IPS-18a (cell line): ENCODE data around the gene HUNK.

Experiments
- H3K27ac ChIP-seq: one replicate; pipeline ENCODE4 v1.5.1; 2013; ENCODE audit warnings: low read length
- H3K27me3 ChIP-seq: one replicate; pipeline ENCODE4 v1.6.1; 2013; ENCODE audit warnings: mild to moderate bottlenecking, low read length; ENCODE audit not compliant: control insufficient read depth, insufficient read depth
- H3K36me3 ChIP-seq: one replicate; pipeline ENCODE4 v1.6.1; 2013; ENCODE audit warnings: low read depth, low read length; ENCODE audit not compliant: control insufficient read depth
- H3K4me1 ChIP-seq: one replicate; pipeline ENCODE4 v1.6.1; 2013; ENCODE audit warnings: low read depth, low read length; ENCODE audit not compliant: control insufficient read depth
- H3K4me3 ChIP-seq: one replicate; pipeline ENCODE4 v1.5.1; 2013; ENCODE audit warnings: low read length
- H3K9ac ChIP-seq: one replicate; pipeline ENCODE4 v1.6.1; 2013; ENCODE audit warnings: mild to moderate bottlenecking, low read length, moderate library complexity
- H3K9me3 ChIP-seq: one replicate; pipeline ENCODE4 v1.6.1; 2013; ENCODE audit warnings: low read depth, low read length; ENCODE audit not compliant: control insufficient read depth

Gene HUNK

DNA sequence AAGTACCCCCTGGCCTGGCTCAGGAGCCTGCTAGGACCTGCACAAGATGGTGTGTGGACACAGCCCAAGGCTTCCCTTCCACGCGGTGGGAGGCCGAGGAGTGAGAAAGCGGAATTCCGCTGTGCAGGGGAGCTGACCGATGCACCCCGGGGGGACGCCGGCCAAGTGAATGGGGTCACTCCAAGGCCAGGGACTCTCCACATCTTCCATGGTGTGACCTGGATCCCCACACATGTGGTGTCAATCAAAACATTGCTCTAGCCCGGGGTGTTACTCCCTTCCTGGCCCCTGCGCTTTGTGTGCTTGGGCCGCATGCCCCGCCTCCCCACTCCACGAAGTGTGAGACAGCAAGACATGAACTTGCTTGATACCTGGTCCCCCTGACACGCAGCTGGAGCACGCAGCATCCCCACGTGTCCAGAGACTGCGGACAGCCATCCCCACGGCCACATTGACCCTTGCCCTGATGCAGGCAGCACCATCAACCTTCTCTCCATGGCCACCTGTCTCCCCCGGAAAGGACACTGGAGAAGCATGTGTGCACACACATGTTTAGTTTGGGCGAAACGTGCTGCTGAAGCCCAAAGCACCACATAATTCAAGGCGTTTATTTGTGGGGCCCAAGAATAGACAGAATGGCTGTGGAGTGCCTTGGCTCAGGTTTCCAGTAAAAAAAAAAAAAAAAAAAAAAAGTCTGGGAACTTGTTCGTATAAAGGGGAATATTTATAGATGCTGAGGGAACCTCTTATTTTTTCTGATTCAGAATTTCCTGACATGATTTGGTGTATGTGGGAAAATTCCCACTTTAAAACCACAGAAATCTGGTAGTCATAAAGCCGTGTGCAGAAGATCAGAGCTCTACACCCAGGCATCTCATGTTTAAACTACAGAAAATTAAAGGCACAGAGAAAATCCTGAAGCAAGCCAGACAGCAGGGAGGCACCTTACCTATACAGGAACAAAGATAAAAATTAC, 171.7 kb downstream of the HUNK start:
- Histone ChIP-seq H3K36me3 (no peaks in the 10 kb centered on the region), H3K27me3 (no peaks in the 10 kb centered on the region), H3K9ac (no peak overlapping the region), H3K4me1 (peaks cover 9% of the 10 kb centered on the region), H3K4me3 (no peak overlapping the region), H3K9me3 (no peaks in the 10 kb centered on the region), H3K27ac (no peak overlapping the region)

DNA sequence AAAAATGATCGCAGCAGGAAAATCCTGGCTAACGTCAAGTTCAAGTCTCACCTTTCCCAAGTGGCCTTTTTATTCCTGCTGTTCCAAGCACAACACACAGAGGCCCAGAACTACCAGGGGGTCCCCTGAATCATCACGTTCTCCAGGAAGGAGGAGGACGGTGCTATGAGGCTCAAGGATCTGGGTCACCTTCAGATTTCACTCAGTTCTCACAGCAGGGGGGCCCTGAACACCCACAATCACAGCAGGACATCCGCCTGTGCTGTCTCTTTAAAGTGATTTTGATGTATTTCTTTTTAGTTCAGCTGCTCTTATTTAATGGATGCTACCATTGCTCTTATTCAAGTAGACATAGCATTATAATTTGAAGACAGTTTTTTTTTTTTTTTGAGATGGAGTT, 173.4 kb downstream of the HUNK start:
- no peak overlapping the region for H3K9ac ChIP-seq
- H3K27me3 ChIP-seq, result no peaks in the 10 kb centered on the region
- peaks cover 9% of the 10 kb centered on the region for H3K4me1 ChIP-seq
- H3K9me3 ChIP-seq, result no peaks in the 10 kb centered on the region
- H3K36me3 ChIP-seq, result no peaks in the 10 kb centered on the region
- H3K27ac ChIP-seq, result no peak overlapping the region
- no peak overlapping the region for H3K4me3 ChIP-seq

DNA sequence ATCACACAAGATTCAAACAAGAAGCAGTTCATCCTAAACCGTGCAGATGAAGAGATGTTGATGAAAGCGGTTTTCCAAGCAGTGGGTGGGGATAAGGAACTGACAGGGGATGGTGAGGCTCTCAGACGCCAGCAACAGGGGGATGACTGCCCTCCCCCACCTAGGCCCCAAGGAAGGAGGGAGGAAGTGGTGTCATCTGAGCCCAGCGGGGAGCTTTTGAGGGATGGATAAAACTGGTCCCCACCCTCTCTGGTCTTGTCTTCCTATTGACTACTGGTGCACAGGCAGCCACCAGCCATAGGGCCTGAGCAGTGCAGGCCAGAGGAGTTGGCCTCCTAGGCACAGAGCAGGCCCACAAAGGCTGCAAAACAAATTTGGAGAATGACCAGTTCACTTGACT, 175.5 kb downstream of the HUNK start:
- no peak overlapping the region for H3K4me3 ChIP-seq
- no peaks in the 10 kb centered on the region for H3K27me3 ChIP-seq
- H3K27ac ChIP-seq, result no peak overlapping the region
- H3K9ac ChIP-seq, result no peak overlapping the region
- H3K4me1 ChIP-seq, result peaks cover 9% of the 10 kb centered on the region
- no peaks in the 10 kb centered on the region for H3K36me3 ChIP-seq
- H3K9me3 ChIP-seq, result no peaks in the 10 kb centered on the region
